Loucy (cell line): ENCODE data around the gene LAMC3.

Source experiments
- H2AFZ ChIP-seq: fragments of 200-600 bp; sonication (generic); 2 replicates; pipeline ENCODE4 v1.6.0; 2016; ENCODE audit warnings: antibody characterized with exemption, mild to moderate bottlenecking, low read length, moderate library complexity
- H3F3A ChIP-seq: fragments of 200-600 bp; 2 replicates; pipeline ENCODE4 v1.6.0; 2016; ENCODE audit warnings: antibody characterized with exemption, low read depth, mild to moderate bottlenecking
- H3K27me3 ChIP-seq: fragments of 200-600 bp; sonication (generic); 2 replicates; pipeline ENCODE4 v1.6.1; 2014; ENCODE audit warnings: low read length, mild to moderate bottlenecking; ENCODE audit not compliant: insufficient read depth, poor library complexity, severe bottlenecking
- H3K36me3 ChIP-seq: fragments of 200-600 bp; sonication (generic); 2 replicates; pipeline ENCODE4 v1.6.1; 2016; ENCODE audit warnings: low read length; ENCODE audit not compliant: insufficient read depth
- H3K4me1 ChIP-seq: fragments of 200-600 bp; sonication (generic); 2 replicates; pipeline ENCODE4 v1.5.1; 2014; ENCODE audit warnings: low read length, mild to moderate bottlenecking; ENCODE audit not compliant: insufficient read depth, poor library complexity, severe bottlenecking
- H3K4me2 ChIP-seq: fragments of 200-600 bp; sonication (generic); 2 replicates; pipeline ENCODE4 v1.6.0; 2014; ENCODE audit warnings: antibody characterized with exemption, low read length, low read depth, mild to moderate bottlenecking; ENCODE audit not compliant: poor library complexity, severe bottlenecking
- H3K4me3 ChIP-seq: fragments of 200-600 bp; sonication (generic); 2 replicates; pipeline ENCODE4 v1.5.1; 2014; ENCODE audit warnings: low read length, mild to moderate bottlenecking, mixed read lengths; ENCODE audit not compliant: poor library complexity, severe bottlenecking
- H3K79me2 ChIP-seq: fragments of 200-600 bp; sonication (generic); 2 replicates; pipeline ENCODE4 v1.6.1; 2014; ENCODE audit warnings: low read length; ENCODE audit not compliant: insufficient read depth
- H3K9ac ChIP-seq: fragments of 200-600 bp; sonication (generic); 2 replicates; pipeline ENCODE4 v1.6.0; 2014; ENCODE audit warnings: mild to moderate bottlenecking, low read depth, low read length, moderate library complexity; ENCODE audit not compliant: poor library complexity, severe bottlenecking
- H3K9me2 ChIP-seq: fragments of 200-600 bp; sonication (generic); replicated peaks from 2 replicates; pipeline ENCODE4 v1.6.1; 2016; ENCODE audit warnings: low read depth, low read length, mixed read lengths
- H3K9me3 ChIP-seq: fragments of 200-600 bp; sonication (generic); 2 replicates; pipeline ENCODE4 v1.6.1; 2014; ENCODE audit warnings: mild to moderate bottlenecking, antibody characterized with exemption, low read length, low read depth; ENCODE audit not compliant: insufficient read depth
- H4K20me1 ChIP-seq: fragments of 200-600 bp; sonication (generic); 2 replicates; pipeline ENCODE4 v1.6.0; 2014; ENCODE audit warnings: antibody characterized with exemption, low read length, mild to moderate bottlenecking; ENCODE audit not compliant: insufficient read depth, poor library complexity, severe bottlenecking
- EZH2phosphoT487 ChIP-seq: fragments of 200-600 bp; IDR thresholded peaks from 2 replicates; pipeline ENCODE4 v1.6.1; 2018; ENCODE audit warnings: antibody characterized with exemption, mild to moderate bottlenecking, moderate library complexity, borderline replicate concordance
- TF ChIP-seq, protein P1 (sequence below): fragments of 200-600 bp; sonication (generic); conservative IDR thresholded peaks from 2 replicates; pipeline ENCODE4 v1.5.1; 2014; ENCODE audit warnings: mild to moderate bottlenecking, antibody characterized with exemption, low read length

LAMC3 gene

DNA sequence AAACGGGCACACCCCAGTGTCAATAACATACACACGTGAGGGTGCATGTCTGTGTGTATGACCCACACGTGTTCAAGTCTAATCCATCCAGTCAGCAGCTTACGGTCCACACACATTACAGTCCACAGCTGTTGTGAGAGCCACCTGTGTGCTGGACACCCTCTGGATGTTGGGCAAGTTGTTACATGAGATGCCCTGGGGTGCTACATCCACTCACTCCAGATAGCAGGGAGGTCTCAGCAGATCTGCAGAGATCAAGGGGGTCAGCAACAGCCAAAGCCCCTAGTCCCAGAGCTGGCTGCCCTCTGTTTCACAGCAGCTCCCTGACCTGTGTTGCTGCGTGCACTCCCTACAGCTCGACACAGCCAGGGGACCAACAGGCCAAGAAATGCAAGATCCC, 83.1 kb downstream of the LAMC3 start:
- H3K27me3 ChIP-seq = no peaks in the 10 kb centered on the region

DNA sequence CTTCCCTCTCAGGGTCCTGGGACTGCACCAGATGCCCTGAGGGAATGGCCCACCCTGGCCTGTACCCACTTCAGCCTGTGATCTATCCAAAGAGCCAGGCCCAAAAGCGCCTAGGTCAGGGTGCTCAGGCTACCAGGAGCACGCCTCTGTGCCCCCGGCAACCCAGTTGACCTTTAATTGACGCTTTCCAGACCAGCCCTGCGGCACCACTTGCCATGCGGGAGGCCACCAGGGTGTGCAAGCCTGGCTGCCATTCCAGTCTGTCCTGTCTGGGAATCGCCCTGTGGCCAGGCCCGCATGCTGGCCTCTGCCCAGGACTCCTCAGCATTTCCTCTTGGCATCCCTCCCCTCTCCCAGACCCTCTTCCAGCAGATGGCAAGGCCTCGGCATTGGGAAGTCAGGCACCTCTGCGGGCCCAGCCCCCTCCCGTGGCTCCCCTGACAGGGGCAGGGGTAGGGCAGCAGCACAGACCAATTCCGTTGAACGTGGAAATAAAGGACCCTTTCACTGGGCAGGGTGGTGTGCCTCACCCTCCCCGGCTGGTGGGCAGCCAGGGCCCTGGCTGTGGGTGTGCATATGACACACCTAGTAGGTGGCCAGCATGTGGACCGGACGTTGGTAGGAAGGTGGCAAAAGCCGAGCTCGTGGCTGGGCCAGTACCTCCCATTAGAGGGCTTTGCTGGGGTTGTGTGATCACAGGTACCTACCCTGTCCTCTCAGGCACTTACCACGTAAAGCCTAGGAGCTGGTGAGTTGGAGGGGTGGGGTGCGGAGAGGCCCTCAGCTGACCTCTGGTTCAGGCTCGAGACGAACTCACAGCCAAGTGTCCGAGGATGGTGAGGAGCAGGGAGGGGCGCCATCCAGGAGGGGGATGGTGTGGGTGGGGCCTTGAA, 83.8 kb downstream of the LAMC3 start:
- H4K20me1 ChIP-seq = no peaks in the 10 kb centered on the region
- TF ChIP-seq EZH2phosphoT487 = no peak
- H3K27me3 ChIP-seq = no peaks in the 10 kb centered on the region

More for the DNA sequence above, 83.1 kb downstream of the LAMC3 start:
- H3F3A ChIP-seq = no peaks in the 10 kb centered on the region
- no peaks in the 10 kb centered on the region for H3K9me3 ChIP-seq
- H3K9ac ChIP-seq = no peak overlapping the region
- H4K20me1 ChIP-seq = no peaks in the 10 kb centered on the region
- H3K4me3 ChIP-seq = no peak overlapping the region
- H2AFZ ChIP-seq = no peak overlapping the region
- H3K4me1 ChIP-seq = no peaks in the 10 kb centered on the region
- no peaks in the 10 kb centered on the region for H3K9me2 ChIP-seq
- no peak overlapping the region for H3K4me2 ChIP-seq
- H3K79me2 ChIP-seq = no peaks in the 10 kb centered on the region
- no peaks in the 10 kb centered on the region for H3K36me3 ChIP-seq
- no peak for TF ChIP-seq EZH2phosphoT487
- TF ChIP-seq, protein P1, sequence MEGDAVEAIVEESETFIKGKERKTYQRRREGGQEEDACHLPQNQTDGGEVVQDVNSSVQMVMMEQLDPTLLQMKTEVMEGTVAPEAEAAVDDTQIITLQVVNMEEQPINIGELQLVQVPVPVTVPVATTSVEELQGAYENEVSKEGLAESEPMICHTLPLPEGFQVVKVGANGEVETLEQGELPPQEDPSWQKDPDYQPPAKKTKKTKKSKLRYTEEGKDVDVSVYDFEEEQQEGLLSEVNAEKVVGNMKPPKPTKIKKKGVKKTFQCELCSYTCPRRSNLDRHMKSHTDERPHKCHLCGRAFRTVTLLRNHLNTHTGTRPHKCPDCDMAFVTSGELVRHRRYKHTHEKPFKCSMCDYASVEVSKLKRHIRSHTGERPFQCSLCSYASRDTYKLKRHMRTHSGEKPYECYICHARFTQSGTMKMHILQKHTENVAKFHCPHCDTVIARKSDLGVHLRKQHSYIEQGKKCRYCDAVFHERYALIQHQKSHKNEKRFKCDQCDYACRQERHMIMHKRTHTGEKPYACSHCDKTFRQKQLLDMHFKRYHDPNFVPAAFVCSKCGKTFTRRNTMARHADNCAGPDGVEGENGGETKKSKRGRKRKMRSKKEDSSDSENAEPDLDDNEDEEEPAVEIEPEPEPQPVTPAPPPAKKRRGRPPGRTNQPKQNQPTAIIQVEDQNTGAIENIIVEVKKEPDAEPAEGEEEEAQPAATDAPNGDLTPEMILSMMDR = no peak

DNA sequence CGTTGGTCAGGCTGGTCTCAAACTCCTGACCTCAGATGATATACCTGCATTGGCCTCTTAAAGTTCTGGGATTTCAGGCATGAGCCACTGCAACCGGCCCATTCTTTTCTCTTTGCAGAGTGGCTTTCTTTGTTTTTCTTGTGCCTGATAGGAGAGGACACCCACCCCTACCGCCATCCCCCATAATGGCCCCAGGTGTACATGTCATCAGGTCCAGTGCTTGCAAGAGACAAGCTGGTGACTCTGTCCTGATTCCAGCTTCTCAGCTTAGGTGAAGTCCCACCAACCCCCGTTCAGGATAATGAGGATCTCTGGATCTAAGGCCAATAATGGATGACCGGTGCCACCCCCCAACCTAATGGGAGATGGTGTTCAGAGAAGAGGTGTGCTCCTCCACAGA, 85.0 kb downstream of the LAMC3 start:
- Histone ChIP-seq H3K9ac (no peak overlapping the region), H3K4me2 (no peak overlapping the region), H3K9me3 (no peaks in the 10 kb centered on the region), H3F3A (no peaks in the 10 kb centered on the region), H3K27me3 (no peaks in the 10 kb centered on the region), H3K4me1 (no peaks in the 10 kb centered on the region), H3K79me2 (no peaks in the 10 kb centered on the region), H3K4me3 (no peak overlapping the region), H3K36me3 (no peaks in the 10 kb centered on the region), H4K20me1 (no peaks in the 10 kb centered on the region), H3K9me2 (no peaks in the 10 kb centered on the region), H2AFZ (no peak overlapping the region)
- TF ChIP-seq EZH2phosphoT487 = no peak
- TF ChIP-seq, protein P1 = no peak

More for the DNA sequence above, 83.8 kb downstream of the LAMC3 start:
- H3K4me1 ChIP-seq = no peaks in the 10 kb centered on the region
- H3K9me2 ChIP-seq = no peaks in the 10 kb centered on the region
- H3F3A ChIP-seq = no peaks in the 10 kb centered on the region
- H2AFZ ChIP-seq = no peak overlapping the region
- no peaks in the 10 kb centered on the region for H3K79me2 ChIP-seq
- H3K4me2 ChIP-seq = no peak overlapping the region
- no peaks in the 10 kb centered on the region for H3K36me3 ChIP-seq
- H3K4me3 ChIP-seq = no peak overlapping the region
- H3K9me3 ChIP-seq = no peaks in the 10 kb centered on the region
- no peak overlapping the region for H3K9ac ChIP-seq
